HL-60 (cell line): Measurements from ENCODE around the gene CEND1.

ENCODE experiments used
- DNase-seq, 2 experiments: peaks; one replicate each; pipeline ENCODE4 v3.0.0-alpha.2; 2010 to 2020; ENCODE audit warnings: low read depth in 1 of 2, low spot score in 1 of 2
- H3K27ac ChIP-seq: fragments of 250-450 bp; sonication (Bioruptor Pico); replicated peaks from 2 replicates; pipeline ENCODE4 v1.5.1; 2020; ENCODE audit warnings: mild to moderate bottlenecking, moderate library complexity
- H3K27me3 ChIP-seq: fragments of 250-450 bp; sonication (Bioruptor Pico); 2 replicates; pipeline ENCODE4 v1.5.1; 2021; ENCODE audit warnings: mild to moderate bottlenecking, moderate library complexity; ENCODE audit not compliant: insufficient read depth, poor library complexity, severe bottlenecking
- H3K4me3 ChIP-seq: replicated peaks from 2 replicates; pipeline ENCODE4 v1.5.1; 2011; ENCODE audit warnings: mild to moderate bottlenecking, control low read depth, low read length; ENCODE audit not compliant: insufficient read depth
- GABPA ChIP-seq: IDR thresholded peaks from 2 replicates; pipeline ENCODE4 v1.6.1; 2012; ENCODE audit warnings: low read depth
- POLR2AphosphoS5 ChIP-seq: IDR thresholded peaks from 2 replicates; pipeline ENCODE4 v1.6.1; 2012; ENCODE audit warnings: low read depth
- SPI1 ChIP-seq: IDR thresholded peaks from 2 replicates; pipeline ENCODE4 v1.6.1; 2012; ENCODE audit warnings: low read depth, mild to moderate bottlenecking, borderline replicate concordance
- TF ChIP-seq, protein P1 (sequence below): IDR thresholded peaks from one replicate; pipeline ENCODE4 v1.5.1; 2011; ENCODE audit warnings: low read length, control low read depth, inconsistent platforms; ENCODE audit not compliant: insufficient read depth
- TF ChIP-seq, protein P2 (sequence below): IDR thresholded peaks from 2 replicates; pipeline ENCODE4 v1.6.1; 2012; ENCODE audit warnings: low read depth; ENCODE audit not compliant: insufficient replicate concordance

The CEND1 gene

DNA sequence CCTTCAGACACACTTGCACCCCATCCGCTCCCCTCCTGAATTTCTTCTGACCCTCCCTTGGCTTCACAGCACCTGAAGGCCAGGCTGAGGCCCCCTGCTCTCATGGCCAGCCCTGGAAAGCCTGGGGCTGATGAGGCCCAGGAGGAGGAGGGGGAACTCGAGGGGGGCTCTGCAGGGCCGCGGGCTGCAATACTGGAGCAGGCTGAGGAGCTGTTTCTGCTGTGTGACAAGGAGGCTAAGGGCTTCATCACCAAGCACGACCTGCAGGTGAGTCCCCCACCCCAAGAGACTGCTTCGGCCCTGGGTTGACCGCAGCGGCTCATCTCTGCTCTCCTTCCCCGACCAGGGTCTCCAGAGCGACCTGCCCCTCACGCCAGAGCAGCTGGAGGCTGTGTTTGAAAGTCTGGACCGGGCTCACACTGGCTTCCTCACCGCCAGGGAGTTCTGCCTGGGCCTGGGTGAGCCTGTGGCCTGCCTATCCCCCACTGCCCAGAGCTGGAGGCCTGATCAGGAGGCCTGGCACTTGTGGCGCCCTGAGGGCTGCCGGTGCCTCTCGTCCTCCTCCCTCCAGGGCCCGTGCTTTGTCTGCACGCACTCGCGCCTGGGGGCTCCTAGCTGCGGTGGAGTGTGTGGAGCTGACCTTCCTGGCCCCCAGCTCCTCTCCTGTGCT, 38.8 kb upstream of the CEND1 start:
- H3K27me3 ChIP-seq: peaks cover 9% of the 10 kb centered on the region

GRCh38 chr11:827897-828192, 38.0 kb upstream of the CEND1 start, which contains the start of gene CRACR2B:
Gene CRACR2B, plus strand, starts transcription at chr11:827919. Its CDS starts 689 bp downstream, at chr11:828608.
- H3K27ac ChIP-seq: peak within 1 kb of the TSS; percentile 65
- peak within 1 kb of the TSS; percentile 46 for H3K4me3 ChIP-seq
- TF ChIP-seq, protein P1, sequence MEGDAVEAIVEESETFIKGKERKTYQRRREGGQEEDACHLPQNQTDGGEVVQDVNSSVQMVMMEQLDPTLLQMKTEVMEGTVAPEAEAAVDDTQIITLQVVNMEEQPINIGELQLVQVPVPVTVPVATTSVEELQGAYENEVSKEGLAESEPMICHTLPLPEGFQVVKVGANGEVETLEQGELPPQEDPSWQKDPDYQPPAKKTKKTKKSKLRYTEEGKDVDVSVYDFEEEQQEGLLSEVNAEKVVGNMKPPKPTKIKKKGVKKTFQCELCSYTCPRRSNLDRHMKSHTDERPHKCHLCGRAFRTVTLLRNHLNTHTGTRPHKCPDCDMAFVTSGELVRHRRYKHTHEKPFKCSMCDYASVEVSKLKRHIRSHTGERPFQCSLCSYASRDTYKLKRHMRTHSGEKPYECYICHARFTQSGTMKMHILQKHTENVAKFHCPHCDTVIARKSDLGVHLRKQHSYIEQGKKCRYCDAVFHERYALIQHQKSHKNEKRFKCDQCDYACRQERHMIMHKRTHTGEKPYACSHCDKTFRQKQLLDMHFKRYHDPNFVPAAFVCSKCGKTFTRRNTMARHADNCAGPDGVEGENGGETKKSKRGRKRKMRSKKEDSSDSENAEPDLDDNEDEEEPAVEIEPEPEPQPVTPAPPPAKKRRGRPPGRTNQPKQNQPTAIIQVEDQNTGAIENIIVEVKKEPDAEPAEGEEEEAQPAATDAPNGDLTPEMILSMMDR: no peak
- peaks cover 9% of the 10 kb centered on the region for H3K27me3 ChIP-seq
- no peak for DNase-seq

More for the DNA sequence above, 38.8 kb upstream of the CEND1 start:
- Histone ChIP-seq H3K27ac (peak overlapping the region; percentile 16; the same call in 1 of the 2 replicates), H3K4me3 (no peak overlapping the region)
- no peak for TF ChIP-seq SPI1
- TF ChIP-seq, protein P1: no peak
- TF ChIP-seq GABPA: no peak
- DNase-seq: no peak

GRCh38 chr11:827146-827896, 37.4 kb upstream of the CEND1 start:
- peak in 1 of 2 experiments; percentile 61 for DNase-seq
- peak overlapping the region; percentile 46 for H3K4me3 ChIP-seq
- H3K27me3 ChIP-seq: peaks cover 9% of the 10 kb centered on the region
- H3K27ac ChIP-seq: peak overlapping the region; percentile 65
- TF ChIP-seq, protein P1: no peak
- TF ChIP-seq POLR2AphosphoS5: peak; percentile 38; the same call in 1 of the 2 replicates

- Histone ChIP-seq H3K27me3 (peaks cover 9% of the 10 kb centered on the region), H3K4me3 (peak overlapping the region; percentile 46), H3K27ac (peak overlapping the region; percentile 65)
- TF ChIP-seq SPI1: no peak
- TF ChIP-seq, protein P2, sequence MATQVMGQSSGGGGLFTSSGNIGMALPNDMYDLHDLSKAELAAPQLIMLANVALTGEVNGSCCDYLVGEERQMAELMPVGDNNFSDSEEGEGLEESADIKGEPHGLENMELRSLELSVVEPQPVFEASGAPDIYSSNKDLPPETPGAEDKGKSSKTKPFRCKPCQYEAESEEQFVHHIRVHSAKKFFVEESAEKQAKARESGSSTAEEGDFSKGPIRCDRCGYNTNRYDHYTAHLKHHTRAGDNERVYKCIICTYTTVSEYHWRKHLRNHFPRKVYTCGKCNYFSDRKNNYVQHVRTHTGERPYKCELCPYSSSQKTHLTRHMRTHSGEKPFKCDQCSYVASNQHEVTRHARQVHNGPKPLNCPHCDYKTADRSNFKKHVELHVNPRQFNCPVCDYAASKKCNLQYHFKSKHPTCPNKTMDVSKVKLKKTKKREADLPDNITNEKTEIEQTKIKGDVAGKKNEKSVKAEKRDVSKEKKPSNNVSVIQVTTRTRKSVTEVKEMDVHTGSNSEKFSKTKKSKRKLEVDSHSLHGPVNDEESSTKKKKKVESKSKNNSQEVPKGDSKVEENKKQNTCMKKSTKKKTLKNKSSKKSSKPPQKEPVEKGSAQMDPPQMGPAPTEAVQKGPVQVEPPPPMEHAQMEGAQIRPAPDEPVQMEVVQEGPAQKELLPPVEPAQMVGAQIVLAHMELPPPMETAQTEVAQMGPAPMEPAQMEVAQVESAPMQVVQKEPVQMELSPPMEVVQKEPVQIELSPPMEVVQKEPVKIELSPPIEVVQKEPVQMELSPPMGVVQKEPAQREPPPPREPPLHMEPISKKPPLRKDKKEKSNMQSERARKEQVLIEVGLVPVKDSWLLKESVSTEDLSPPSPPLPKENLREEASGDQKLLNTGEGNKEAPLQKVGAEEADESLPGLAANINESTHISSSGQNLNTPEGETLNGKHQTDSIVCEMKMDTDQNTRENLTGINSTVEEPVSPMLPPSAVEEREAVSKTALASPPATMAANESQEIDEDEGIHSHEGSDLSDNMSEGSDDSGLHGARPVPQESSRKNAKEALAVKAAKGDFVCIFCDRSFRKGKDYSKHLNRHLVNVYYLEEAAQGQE: no peak
- TF ChIP-seq, protein P1: no peak
- no peak for TF ChIP-seq POLR2AphosphoS5
- no peak for TF ChIP-seq GABPA
- no peak for DNase-seq
Measured at GRCh38 chr11:826836-827145, 36.9 kb upstream of the CEND1 start.
